Activated B cell treated with CpG ODN at 0.5 μM for 24 hours (primary cell): ENCODE results near the gene CACNA2D3. TPM values are rescaled to one million over a fixed set of nuclear protein-coding genes. Genes with fewer than 3 reads are reported as not detected.

Experiments used
- ATAC-seq: fragments of 200-7000 bp; cut with Tn5 transposase; one replicate; pipeline ENCODE4 v1.10.0; 2021; ENCODE audit warnings: low read depth, mild to moderate bottlenecking, moderate library complexity
- CTCF ChIA-PET: fragments of 350-600 bp; sonication (Branson Sonifier 250); formaldehyde crosslinking; loops from one replicate; lab custom pipeline; 2021; ENCODE audit warnings: antibody characterized with exemption; lab: Charles Lee
- POLR2A ChIA-PET: fragments of 350-600 bp; sonication (Branson Sonifier 250); formaldehyde crosslinking; loops from one replicate; lab custom pipeline; 2021; ENCODE audit warnings: antibody characterized with exemption; lab: Charles Lee
- DNase-seq: peaks from one replicate; pipeline ENCODE4 v3.0.0; 2022
- H3K27ac Mint-ChIP-seq: one replicate; pipeline ENCODE4 v1.8.0; 2020; ENCODE audit warnings: mixed read lengths
- H3K27me3 Mint-ChIP-seq: one replicate; pipeline ENCODE4 v1.8.0; 2021; ENCODE audit warnings: mixed read lengths
- H3K36me3 Mint-ChIP-seq: one replicate; pipeline ENCODE4 v1.8.0; 2021; ENCODE audit warnings: low read depth, mixed read lengths
- H3K4me1 Mint-ChIP-seq: one replicate; pipeline ENCODE4 v1.8.0; 2021; ENCODE audit warnings: mixed read lengths
- H3K4me3 Mint-ChIP-seq: one replicate; pipeline ENCODE4 v1.8.0; 2020; ENCODE audit warnings: mild to moderate bottlenecking, mixed read lengths
- H3K9me3 Mint-ChIP-seq: one replicate; pipeline ENCODE4 v1.8.0; 2020; ENCODE audit warnings: mixed read lengths
- intact Hi-C: fragments of 100-400 bp; cut with micrococcal nuclease; formaldehyde crosslinking; loops from one replicate; pipeline ENCODE4 v1.15.1; 2024
- total RNA-seq: library from RNA; stranded (reverse); gene quantifications from 2 replicates; pipeline ENCODE4 v1.2.3, GENCODE V29; 2022
- TF ChIP-seq, protein P1 (sequence below): fragments of 200-600 bp; IDR thresholded peaks from one replicate; pipeline ENCODE4 v1.8.0; 2022; ENCODE audit warnings: antibody characterized with exemption, mild to moderate bottlenecking

CACNA2D3 gene
- total RNA-seq, 1 donor from 2014 or later = not detected

DNA sequence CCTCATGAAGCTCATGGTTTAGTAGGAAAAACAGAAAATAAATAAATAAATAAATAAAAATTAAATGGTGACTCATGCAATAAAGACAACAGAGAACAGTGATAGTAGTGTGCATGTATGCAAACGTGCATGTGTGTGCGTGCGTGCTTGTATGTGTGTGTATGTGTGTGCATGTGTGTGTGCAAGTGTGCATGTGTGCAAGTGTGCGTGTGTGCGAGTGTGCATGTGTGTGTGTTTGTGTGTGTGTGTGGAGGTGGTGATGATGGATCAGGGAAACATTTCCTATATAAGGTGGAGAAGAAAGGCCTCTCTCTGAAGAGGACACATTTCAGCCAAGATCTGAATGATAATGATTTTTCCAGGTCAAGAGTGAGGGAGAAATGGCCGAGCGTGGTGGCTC lies 47.2 kb downstream of the CACNA2D3 start:
- intact Hi-C loops = no loop called here
- no peaks in the 10 kb centered on the region for H3K27me3 Mint-ChIP-seq
- TF ChIP-seq, protein P1, sequence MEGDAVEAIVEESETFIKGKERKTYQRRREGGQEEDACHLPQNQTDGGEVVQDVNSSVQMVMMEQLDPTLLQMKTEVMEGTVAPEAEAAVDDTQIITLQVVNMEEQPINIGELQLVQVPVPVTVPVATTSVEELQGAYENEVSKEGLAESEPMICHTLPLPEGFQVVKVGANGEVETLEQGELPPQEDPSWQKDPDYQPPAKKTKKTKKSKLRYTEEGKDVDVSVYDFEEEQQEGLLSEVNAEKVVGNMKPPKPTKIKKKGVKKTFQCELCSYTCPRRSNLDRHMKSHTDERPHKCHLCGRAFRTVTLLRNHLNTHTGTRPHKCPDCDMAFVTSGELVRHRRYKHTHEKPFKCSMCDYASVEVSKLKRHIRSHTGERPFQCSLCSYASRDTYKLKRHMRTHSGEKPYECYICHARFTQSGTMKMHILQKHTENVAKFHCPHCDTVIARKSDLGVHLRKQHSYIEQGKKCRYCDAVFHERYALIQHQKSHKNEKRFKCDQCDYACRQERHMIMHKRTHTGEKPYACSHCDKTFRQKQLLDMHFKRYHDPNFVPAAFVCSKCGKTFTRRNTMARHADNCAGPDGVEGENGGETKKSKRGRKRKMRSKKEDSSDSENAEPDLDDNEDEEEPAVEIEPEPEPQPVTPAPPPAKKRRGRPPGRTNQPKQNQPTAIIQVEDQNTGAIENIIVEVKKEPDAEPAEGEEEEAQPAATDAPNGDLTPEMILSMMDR = no peak
- H3K36me3 Mint-ChIP-seq = no peaks in the 10 kb centered on the region
- DNase-seq (no peak), ATAC-seq (no peak)
- no peak overlapping the region for H3K27ac Mint-ChIP-seq
- CTCF ChIA-PET = no interaction called here
- H3K4me1 Mint-ChIP-seq = no peaks in the 10 kb centered on the region
- no peaks in the 10 kb centered on the region for H3K9me3 Mint-ChIP-seq
- POLR2A ChIA-PET = no interaction called here
- no peak overlapping the region for H3K4me3 Mint-ChIP-seq

DNA sequence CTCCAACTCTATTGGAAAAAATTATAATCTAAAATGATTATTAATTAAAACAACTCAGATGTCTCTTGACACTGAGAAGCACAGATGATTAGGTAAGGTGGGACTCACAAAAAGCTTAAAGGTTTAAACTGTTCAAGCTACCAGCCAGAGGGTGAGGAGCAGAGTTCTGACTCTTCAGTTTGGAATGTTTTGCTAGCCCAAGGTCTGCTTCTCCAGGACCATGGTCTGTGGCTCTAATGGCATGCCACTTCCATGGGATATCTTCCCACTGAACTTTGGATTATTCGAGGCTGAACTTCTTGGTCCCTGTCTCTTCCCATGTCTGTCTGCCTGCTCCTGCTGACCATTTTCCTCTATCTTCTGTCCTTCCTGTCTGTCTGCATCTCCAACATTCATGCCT lies 49.2 kb downstream of the CACNA2D3 start:
- TF ChIP-seq, protein P1 = no peak
- no peak overlapping the region for H3K27ac Mint-ChIP-seq
- H3K36me3 Mint-ChIP-seq = no peaks in the 10 kb centered on the region
- no peak for DNase-seq
- no peak for ATAC-seq
- POLR2A ChIA-PET = no interaction called here
- CTCF ChIA-PET = no interaction called here
- intact Hi-C loops = no loop called here
- no peaks in the 10 kb centered on the region for H3K4me1 Mint-ChIP-seq
- no peak overlapping the region for H3K4me3 Mint-ChIP-seq
- H3K9me3 Mint-ChIP-seq = no peaks in the 10 kb centered on the region
- H3K27me3 Mint-ChIP-seq = no peaks in the 10 kb centered on the region

DNA sequence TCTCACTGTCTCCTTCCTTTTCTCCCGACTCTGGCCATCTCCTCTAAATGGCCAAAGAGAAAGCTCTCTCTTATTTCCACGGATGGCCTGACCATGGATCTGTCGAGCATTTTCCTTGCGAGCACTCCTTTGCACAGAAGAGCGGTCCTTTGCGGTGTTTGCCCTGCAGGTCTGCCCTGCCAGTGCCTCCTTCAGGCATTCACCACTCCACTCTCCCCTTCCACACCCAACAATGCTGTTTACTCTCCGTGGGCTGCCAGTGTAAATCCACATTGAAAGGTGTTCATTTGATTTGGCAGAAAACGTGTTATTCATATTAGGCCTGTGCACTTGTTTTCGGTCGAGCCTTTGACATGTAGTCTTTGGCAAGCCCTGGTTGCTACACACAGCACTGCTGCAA lies 49.6 kb downstream of the CACNA2D3 start:
- Mint-ChIP-seq H3K36me3 (no peaks in the 10 kb centered on the region), H3K4me3 (no peak overlapping the region), H3K27ac (no peak overlapping the region), H3K4me1 (no peaks in the 10 kb centered on the region), H3K9me3 (no peaks in the 10 kb centered on the region), H3K27me3 (no peaks in the 10 kb centered on the region)
- TF ChIP-seq, protein P1 = no peak
- intact Hi-C loops = no loop called here
- ChIA-PET CTCF (no interaction called here), POLR2A (no interaction called here)
- DNase-seq (no peak), ATAC-seq (no peak)

DNA sequence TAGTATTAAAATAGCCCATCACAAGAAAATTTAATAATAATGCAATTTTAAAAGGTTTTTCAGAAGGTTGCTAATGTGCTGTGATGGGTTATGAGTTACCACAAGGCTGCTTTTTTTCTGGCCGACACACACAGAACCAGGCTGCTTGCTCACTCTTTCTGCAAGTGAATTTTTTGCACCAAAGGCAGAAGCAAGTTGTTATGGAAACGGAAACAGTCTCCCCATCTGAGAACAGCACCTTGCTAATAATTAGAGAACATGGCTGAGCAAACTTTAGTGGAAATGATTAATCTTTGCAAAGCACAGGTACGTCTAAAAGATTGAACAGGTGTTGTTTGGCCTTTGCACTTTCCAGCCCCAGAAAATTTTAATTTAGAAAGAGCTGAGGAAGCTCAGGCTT lies 51.0 kb downstream of the CACNA2D3 start:
- no peaks in the 10 kb centered on the region for H3K27me3 Mint-ChIP-seq
- no peak overlapping the region for H3K4me3 Mint-ChIP-seq
- ATAC-seq = no peak
- no peaks in the 10 kb centered on the region for H3K9me3 Mint-ChIP-seq
- intact Hi-C loops = no loop called here
- H3K36me3 Mint-ChIP-seq = no peaks in the 10 kb centered on the region
- TF ChIP-seq, protein P1 = no peak
- CTCF ChIA-PET = no interaction called here
- POLR2A ChIA-PET = no interaction called here
- no peak overlapping the region for H3K27ac Mint-ChIP-seq
- no peaks in the 10 kb centered on the region for H3K4me1 Mint-ChIP-seq
- no peak for DNase-seq

DNA sequence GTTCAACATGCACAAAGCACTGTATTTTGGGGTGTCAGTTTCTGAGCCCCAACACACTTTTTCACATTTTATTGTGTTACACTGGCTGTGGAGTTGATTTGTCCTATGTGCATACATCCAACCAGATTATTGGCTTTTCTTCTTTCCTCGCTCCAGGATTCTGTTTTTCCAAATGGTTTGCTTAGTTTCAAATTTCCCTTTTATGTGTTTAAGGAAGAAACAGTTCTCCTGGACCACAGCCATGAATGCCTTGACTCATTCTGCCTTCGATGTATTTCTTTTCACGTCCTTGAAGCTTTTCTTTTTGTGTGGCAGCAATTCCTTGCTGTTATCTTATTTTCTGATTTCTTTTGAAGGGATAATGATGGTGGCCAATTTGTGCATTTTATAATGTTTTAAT lies 53.8 kb downstream of the CACNA2D3 start:
- intact Hi-C loops = no loop called here
- Mint-ChIP-seq H3K36me3 (no peaks in the 10 kb centered on the region), H3K9me3 (no peaks in the 10 kb centered on the region), H3K27ac (no peak overlapping the region), H3K4me1 (no peaks in the 10 kb centered on the region), H3K27me3 (no peaks in the 10 kb centered on the region), H3K4me3 (no peak overlapping the region)
- no peak for ATAC-seq
- no peak for DNase-seq
- TF ChIP-seq, protein P1 = no peak
- ChIA-PET POLR2A (no interaction called here), CTCF (no interaction called here)
